HG03025 (cell line): ENCODE results near the gene PRPF18.

Source experiments
- ATAC-seq: cut with Tn5 transposase; IDR thresholded peaks from one replicate; pipeline ENCODE4 v1.9.1; 2021; ENCODE audit warnings: mild to moderate bottlenecking, moderate library complexity; ENCODE audit not compliant: unreplicated experiment, low FRiP score

Gene PRPF18

GRCh38 chr10:13597909-13598308 lies 11.1 kb downstream of the PRPF18 start:
- no peak for ATAC-seq

DNA sequence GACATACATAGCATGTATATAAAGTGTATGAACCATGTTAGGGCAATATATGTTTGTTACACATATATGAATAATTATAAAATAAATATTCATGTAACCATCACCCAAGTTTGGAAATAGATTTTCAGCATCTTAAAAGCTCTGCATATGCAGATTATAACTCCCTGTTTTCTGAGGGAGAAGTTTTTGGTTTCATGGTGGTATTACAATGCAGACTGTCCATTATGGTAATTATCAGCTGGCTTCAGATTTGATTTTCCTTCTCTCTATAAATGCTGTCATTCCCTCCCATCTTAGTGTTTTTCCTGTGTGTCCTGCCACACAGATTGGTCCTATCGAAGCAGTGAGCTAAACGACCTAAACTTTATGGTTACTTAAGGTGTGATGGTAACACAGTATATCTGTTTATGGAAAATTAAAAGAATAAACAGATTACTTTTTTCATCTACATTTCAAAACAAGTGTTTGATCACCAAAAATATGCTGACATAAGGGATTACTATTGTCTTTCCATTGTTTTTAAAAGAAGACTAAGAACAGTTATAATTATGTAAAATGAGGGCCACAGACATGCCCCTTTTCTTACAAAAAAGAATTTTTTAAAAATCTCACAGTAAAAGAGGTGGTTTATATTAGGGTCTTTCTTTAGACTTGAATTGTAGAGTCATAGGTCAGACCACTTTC lies 17.7 kb downstream of the PRPF18 start:
- ATAC-seq = no peak

GRCh38 chr10:13608246-13608853 lies 21.6 kb downstream of the PRPF18 start:
- ATAC-seq = no peak

- no peak for ATAC-seq
These were observed 26.0 kb downstream of the PRPF18 start for GRCh38 chr10:13612654-13613373.

- ATAC-seq = no peak
These were observed 26.8 kb downstream of the PRPF18 start for GRCh38 chr10:13613519-13613918.

- no peak for ATAC-seq
These were observed 28.0 kb downstream of the PRPF18 start for GRCh38 chr10:13614530-13615332.

DNA sequence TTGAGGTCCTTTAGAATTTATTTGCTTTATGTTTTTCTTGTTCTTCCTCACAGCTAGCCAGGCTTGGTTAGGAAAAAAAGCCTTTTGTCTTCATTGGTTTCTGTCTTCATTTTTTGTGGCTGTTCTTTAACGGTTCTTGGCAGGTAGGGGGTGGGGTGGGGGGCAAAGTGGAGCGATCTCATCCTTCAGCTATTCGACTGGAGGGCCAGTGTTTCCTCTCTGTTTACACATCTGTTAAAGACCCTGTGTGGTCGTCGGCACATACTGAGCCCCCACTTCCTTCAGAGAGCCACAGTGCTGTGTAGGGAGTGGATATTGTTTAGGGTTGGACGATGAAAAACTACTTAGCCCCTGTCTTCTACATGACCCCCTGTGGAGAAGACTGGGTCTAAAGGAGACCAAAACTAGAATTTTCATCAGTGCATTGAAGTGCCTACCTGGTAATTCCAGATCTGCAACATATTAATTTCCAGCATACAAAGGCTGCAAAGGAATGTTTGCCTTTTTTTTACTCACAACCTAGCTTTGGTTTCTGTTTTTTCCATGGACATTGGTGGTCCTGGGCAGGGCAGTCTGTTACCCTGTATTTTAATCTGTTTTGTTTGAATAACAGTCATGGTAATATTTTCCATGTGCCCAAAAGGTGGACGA lies 29.0 kb downstream of the PRPF18 start:
- no peak for ATAC-seq

GRCh38 chr10:13617116-13617515 lies 30.4 kb downstream of the PRPF18 start:
- no peak for ATAC-seq

DNA sequence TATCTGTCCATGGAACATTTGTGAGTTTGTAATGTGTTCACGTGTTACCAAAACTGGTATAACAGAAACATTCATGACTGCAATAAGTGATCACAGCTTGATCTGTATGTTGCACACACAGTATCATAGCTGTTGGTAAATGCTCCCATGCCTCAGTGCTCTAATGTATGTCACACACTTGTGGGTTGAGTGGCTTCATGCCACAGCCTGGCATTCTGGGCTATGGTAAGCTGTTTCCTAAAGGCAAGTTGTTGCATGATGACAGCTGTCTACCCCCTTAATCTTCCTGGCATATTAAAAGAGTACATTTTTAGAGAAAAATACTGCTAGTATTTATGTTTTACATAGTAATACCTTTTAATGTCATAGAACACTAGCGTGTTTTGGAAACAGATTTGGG lies 35.2 kb downstream of the PRPF18 start:
- ATAC-seq = no peak

- ATAC-seq = no peak
These were observed 37.9 kb downstream of the PRPF18 start for GRCh38 chr10:13624630-13625029.

DNA sequence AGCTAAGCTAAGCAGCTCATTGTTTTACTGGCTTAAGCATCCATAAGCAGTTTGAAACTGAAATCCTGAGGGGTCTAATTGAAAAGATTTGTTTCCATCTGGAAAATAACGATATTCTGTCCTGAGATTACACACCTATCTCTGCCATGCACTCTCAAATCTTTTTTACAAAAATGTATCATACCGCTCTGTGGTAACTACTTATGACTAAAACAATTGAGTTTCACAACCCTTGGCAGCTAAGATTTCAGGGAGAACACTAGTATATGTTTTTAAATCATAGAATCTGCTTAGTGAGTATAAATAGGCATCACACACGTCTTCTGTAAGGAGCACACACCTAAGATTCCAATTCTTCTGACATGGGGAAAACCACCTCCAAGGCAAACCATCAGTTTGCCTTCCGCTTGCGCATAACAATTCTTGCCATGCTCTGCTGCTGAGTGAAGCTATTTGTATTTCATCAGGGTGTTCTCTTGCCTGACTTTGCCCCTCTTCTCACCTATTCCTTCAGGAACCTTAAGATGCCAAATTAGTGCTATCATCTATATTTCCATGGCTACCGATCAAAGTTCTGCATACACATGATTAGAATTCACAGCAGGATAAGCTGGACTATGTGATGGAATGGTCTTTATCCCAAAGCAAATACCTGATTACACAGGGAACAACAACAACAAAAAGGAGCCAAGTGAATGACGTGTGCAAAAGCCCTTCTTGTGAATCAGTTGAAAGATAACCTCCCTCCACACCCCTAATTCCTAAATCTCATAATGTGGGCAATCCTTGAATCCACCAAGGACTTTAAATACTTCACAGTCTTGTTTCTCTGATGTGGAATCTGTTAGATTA lies 40.9 kb downstream of the PRPF18 start:
- ATAC-seq = no peak

DNA sequence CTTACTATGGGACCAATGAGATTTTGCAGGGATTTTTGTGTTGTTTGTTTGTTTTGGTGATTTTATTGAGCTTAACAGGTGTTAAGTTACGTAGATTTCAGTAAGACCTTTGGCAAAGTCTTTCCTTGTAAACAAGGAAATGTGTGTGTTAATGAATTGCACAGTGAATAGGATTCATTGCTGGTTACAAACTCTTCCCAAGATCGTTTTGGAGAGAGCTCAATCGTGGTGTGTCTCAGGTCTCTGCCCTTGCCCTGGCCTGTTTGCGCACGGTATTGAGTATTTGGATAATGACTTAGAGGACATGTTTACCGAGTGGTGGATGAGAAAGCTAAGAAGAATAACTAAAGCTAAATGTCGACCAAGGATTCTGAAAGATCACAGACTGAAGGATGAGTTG lies 41.9 kb downstream of the PRPF18 start:
- ATAC-seq = no peak

DNA sequence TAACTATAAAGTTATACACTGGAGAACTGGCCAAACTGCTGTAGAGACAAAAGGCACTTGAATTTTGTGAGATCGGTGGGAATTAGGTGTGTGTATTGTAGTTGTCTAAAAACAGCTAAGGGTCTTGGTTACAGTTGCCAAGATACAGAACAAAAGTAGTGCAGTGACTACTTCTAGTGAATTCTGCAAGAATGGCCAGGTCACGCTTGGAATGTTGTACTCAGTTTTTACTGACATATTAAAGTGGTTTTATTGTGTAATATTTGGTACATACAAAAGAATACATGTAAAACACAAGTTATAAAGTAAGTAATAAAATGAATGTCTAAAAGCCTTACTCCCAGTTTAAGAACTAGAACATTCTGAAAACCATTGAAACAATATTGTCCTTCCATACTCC lies 42.4 kb downstream of the PRPF18 start:
- no peak for ATAC-seq

DNA sequence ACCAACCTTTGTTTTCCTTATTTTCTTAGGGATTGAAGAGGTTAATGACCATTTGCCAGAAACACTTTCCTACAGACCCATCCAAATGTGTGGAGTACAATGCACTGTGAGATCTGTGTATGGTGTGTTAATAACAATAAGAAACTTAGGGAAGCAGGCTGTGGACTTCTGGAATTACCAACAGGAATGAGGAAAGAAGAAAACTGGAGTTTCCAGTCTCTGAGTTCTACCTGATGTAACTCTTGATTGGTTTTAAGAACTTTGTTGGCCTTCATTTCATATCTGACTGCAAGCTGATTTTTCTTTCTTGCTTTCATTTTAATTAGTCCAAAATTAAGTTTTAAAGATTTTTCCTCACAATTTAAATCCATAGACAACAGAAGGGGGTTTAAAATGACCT lies 43.5 kb downstream of the PRPF18 start:
- no peak for ATAC-seq

GRCh38 chr10:13631594-13631993 lies 44.8 kb downstream of the PRPF18 start:
- no peak for ATAC-seq

- ATAC-seq = no peak
These were observed 45.7 kb downstream of the PRPF18 start for GRCh38 chr10:13632440-13632839.

DNA sequence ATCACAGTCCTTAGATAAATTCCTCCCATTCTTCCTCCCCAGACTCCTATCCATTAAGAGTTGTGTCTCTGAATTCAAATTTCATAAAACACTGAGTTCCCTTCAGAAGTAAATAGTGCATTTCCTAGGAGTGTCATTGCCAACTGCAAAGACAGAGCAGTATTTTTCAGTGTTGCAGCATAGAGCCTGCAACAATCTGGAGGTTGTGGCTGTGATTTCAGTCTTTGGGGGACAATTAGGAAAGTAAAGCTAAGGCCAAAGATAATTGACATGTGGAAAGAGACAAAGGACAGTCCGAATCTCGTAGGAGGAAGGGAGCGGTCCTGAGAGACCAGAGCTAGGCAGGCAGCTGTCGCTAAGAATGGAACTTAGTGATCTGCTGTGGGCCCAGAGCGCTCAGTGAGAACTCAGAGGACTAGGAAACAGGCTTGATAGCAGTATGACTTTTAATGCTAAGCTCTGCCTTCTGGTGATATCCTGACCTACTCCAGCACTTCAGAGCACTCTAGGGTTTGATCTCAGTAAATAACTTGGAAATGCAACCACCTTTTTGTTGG lies 46.2 kb downstream of the PRPF18 start:
- ATAC-seq = no peak

GRCh38 chr10:13633689-13634088 lies 46.9 kb downstream of the PRPF18 start:
- no peak for ATAC-seq

- no peak for ATAC-seq
These were observed 47.4 kb downstream of the PRPF18 start for GRCh38 chr10:13634207-13634606.
